K562 (cell line): ENCODE data around the gene ACHE.
"Not testable (repeated sequence)": the region's sequence is repeated elsewhere in the genome, so short reads cannot be mapped to it uniquely, and the experiment has no call there.

Source experiments
- CBFB ChIP-seq: sonication (generic); formaldehyde crosslinking; IDR thresholded peaks from 2 replicates; pipeline ENCODE4 v1.4.0; 2020; ENCODE audit warnings: mild to moderate bottlenecking, missing genetic modification reagents
- CBX3 ChIP-seq, 2 experiments: IDR thresholded peaks; 1 replicate in 1 of 2; 2 replicates in 1 of 2; pipeline ENCODE4 v1.6.1; 2012; ENCODE audit warnings: inconsistent platforms in 2 of 2, low read length in 2 of 2, borderline replicate concordance in 1 of 2, control low read depth in 1 of 2
- KDM5B ChIP-seq: fragments of 200-600 bp; sonication (generic); IDR thresholded peaks from 2 replicates; pipeline ENCODE4 v1.6.1; 2012; ENCODE audit warnings: low read depth, mild to moderate bottlenecking, moderate library complexity, low read length, control low read depth, inconsistent platforms; ENCODE audit not compliant: insufficient replicate concordance
- KLF6 ChIP-seq: fragments of 250-450 bp; sonication (Bioruptor Pico); IDR thresholded peaks from 2 replicates; pipeline ENCODE4 v1.4.0; 2020; ENCODE audit warnings: mild to moderate bottlenecking, moderate library complexity, borderline replicate concordance
- LEF1 ChIP-seq: fragments of 450-650 bp; IDR thresholded peaks from 2 replicates; pipeline ENCODE4 v1.6.1; 2016; ENCODE audit warnings: mild to moderate bottlenecking
- NFYB ChIP-seq: IDR thresholded peaks from 2 replicates; pipeline ENCODE4 v1.6.1; 2011; ENCODE audit warnings: mild to moderate bottlenecking, moderate library complexity; ENCODE audit not compliant: insufficient read length; ENCODE audit errors: extremely low read depth
- SLC30A9 ChIP-seq: fragments of 250-450 bp; sonication (Bioruptor Pico); IDR thresholded peaks from 2 replicates; pipeline ENCODE4 v1.8.0; 2022; ENCODE audit warnings: mild to moderate bottlenecking, moderate library complexity
- ZNF232 ChIP-seq: sonication (generic); formaldehyde crosslinking; IDR thresholded peaks from 2 replicates; pipeline ENCODE4 v1.8.0; 2022; ENCODE audit warnings: mild to moderate bottlenecking, missing genetic modification reagents
- ZNF507 ChIP-seq: conservative IDR thresholded peaks from 2 replicates; pipeline ENCODE4 v1.6.1; 2017; ENCODE audit warnings: missing genetic modification characterization, missing compliant biosample characterization
- TF ChIP-seq, protein P1 (sequence below): sonication (generic); formaldehyde crosslinking; IDR thresholded peaks from 2 replicates; pipeline ENCODE4 v1.5.0; 2020; ENCODE audit warnings: missing genetic modification reagents
- TF ChIP-seq, protein P2 (sequence below), 2 experiments: fragments of 450-650 bp in 1 of 2; sonication (generic) in 1 of 2; formaldehyde crosslinking; conservative IDR thresholded peaks; 2 replicates each; pipeline versions ENCODE4 v1.4.0 to v1.8.1; 2020 to 2022; ENCODE audit warnings: mild to moderate bottlenecking in 1 of 2, missing genetic modification reagents in 1 of 2
- TF ChIP-seq, protein P3 (sequence below): sonication (generic); formaldehyde crosslinking; IDR thresholded peaks from 2 replicates; pipeline ENCODE4 v1.8.1; 2023; ENCODE audit warnings: mild to moderate bottlenecking, missing genetic modification reagents
- TF ChIP-seq, protein P4 (sequence below): fragments of 450-650 bp; IDR thresholded peaks from 2 replicates; pipeline ENCODE4 v1.6.1; 2016; ENCODE audit warnings: antibody characterized with exemption

DNA sequence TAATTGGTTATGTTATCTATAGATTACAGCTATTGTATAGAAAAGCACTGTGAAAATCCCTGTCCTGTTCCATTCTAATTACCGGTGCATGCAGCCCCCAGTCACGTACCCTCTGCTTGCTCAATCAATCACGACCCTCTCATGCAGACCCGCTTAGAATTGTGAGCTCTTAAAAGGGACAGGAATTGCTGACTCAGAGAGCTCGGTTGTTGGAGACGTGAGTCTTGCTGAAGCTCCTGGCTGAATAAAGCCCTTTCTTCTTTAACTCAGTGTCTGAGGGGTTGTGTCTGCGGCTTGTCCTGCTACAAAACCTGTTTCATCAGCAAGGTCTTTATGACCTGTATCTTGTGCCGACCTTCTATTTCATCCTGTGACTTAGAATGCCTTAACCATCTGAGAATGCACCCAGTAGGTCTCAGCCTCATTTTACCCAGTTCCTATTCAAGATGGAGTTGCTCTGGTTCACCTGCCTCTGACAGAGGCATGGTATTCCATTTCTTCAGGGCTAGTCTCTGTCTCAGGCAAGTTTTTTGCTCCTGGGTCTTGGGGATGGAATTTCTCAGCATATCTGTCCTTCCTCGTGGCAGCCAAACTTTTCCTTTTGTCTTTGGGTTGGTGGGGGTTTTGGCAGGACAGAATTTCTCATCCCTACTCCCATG is 24.2 kb upstream of the ACHE start:
- TF ChIP-seq, protein P1, sequence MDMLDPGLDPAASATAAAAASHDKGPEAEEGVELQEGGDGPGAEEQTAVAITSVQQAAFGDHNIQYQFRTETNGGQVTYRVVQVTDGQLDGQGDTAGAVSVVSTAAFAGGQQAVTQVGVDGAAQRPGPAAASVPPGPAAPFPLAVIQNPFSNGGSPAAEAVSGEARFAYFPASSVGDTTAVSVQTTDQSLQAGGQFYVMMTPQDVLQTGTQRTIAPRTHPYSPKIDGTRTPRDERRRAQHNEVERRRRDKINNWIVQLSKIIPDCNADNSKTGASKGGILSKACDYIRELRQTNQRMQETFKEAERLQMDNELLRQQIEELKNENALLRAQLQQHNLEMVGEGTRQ (CRISPR knock-in tag), result not testable (repeated sequence)
- TF ChIP-seq, protein P2, sequence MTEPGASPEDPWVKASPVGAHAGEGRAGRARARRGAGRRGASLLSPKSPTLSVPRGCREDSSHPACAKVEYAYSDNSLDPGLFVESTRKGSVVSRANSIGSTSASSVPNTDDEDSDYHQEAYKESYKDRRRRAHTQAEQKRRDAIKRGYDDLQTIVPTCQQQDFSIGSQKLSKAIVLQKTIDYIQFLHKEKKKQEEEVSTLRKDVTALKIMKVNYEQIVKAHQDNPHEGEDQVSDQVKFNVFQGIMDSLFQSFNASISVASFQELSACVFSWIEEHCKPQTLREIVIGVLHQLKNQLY (CRISPR knock-in tag; conservative IDR thresholded peaks at IDR 0.05), result not testable (repeated sequence)
- TF ChIP-seq KLF6 (CRISPR knock-in tag); ZNF507; KDM5B; NFYB; ZNF232 (CRISPR knock-in tag); CBX3 (IDR thresholded peaks at IDR 0.05; ENCODE audit: borderline replicate concordance in 1 of 2, low read length in 2 of 2); LEF1; SLC30A9 (CRISPR knock-in tag); CBFB (CRISPR knock-in tag): not testable (repeated sequence)
- TF ChIP-seq, protein P3, sequence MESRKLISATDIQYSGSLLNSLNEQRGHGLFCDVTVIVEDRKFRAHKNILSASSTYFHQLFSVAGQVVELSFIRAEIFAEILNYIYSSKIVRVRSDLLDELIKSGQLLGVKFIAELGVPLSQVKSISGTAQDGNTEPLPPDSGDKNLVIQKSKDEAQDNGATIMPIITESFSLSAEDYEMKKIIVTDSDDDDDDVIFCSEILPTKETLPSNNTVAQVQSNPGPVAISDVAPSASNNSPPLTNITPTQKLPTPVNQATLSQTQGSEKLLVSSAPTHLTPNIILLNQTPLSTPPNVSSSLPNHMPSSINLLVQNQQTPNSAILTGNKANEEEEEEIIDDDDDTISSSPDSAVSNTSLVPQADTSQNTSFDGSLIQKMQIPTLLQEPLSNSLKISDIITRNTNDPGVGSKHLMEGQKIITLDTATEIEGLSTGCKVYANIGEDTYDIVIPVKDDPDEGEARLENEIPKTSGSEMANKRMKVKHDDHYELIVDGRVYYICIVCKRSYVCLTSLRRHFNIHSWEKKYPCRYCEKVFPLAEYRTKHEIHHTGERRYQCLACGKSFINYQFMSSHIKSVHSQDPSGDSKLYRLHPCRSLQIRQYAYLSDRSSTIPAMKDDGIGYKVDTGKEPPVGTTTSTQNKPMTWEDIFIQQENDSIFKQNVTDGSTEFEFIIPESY (CRISPR knock-in tag), result not testable (repeated sequence)
- TF ChIP-seq, protein P4, sequence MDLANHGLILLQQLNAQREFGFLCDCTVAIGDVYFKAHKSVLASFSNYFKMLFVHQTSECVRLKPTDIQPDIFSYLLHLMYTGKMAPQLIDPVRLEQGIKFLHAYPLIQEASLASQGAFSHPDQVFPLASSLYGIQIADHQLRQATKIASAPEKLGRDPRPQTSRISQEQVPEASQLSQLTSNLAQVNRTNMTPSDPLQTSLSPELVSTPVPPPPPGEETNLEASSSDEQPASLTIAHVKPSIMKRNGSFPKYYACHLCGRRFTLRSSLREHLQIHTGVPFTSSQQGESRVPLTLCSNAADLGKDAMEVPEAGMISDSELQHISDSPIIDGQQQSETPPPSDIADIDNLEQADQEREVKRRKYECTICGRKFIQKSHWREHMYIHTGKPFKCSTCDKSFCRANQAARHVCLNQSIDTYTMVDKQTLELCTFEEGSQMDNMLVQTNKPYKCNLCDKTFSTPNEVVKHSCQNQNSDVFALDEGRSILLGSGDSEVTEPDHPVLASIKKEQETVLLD, result not testable (repeated sequence)
